Mammary epithelial cell (primary cell): ENCODE measurements around the gene ART5.

ENCODE experiments used
- CTCF ChIP-seq, 2 donors: IDR thresholded peaks in 1 of 2; conservative IDR thresholded peaks in 1 of 2; 2 replicates each; pipeline ENCODE4 v1.5.1; 2011 to 2012; ENCODE audit warnings: inconsistent platforms in 2 of 2, low read length in 2 of 2, mild to moderate bottlenecking in 2 of 2, control low read depth in 1 of 2, low read depth in 1 of 2; ENCODE audit not compliant: insufficient read depth in 1 of 2; ENCODE audit errors: extremely low read depth in 1 of 2
- EZH2 ChIP-seq: IDR thresholded peaks from 2 replicates; pipeline ENCODE4 v1.6.1; 2012; ENCODE audit warnings: low read length, inconsistent platforms, borderline replicate concordance

- TF ChIP-seq CTCF (conservative IDR thresholded peaks at IDR 0.05 in 1 of 2, IDR thresholded peaks at IDR 0.05 in 1 of 2; ENCODE audit: extremely low read depth in 1 of 2, insufficient read depth in 1 of 2, low read depth in 1 of 2, low read length in 2 of 2): no peak
- TF ChIP-seq EZH2: no peak
Observed at GRCh38 chr11:3667149-3668035, 25.6 kb upstream of the ART5 start.
